Vagina (tissue), 2 donors: ENCODE measurements around the gene MIER1.

Experiments
- CTCF ChIP-seq, 3 experiments: fragments of 450-650 bp in 2 of 3; fragments of 200-600 bp in 1 of 3; sonication (generic) in 1 of 3; IDR thresholded peaks; one replicate each; pipeline ENCODE4 v1.5.1; 2017 to 2019; ENCODE audit warnings: antibody characterized with exemption in 3 of 3, mild to moderate bottlenecking in 2 of 3, moderate library complexity in 2 of 3
- POLR2A ChIP-seq, 2 donors: fragments of 450-650 bp; IDR thresholded peaks; one replicate each; pipeline ENCODE4 v1.6.1; 2017; ENCODE audit warnings: antibody characterized with exemption in 2 of 2, mild to moderate bottlenecking in 2 of 2, moderate library complexity in 2 of 2
- POLR2AphosphoS5 ChIP-seq, 2 donors: sonication (generic); formaldehyde crosslinking; IDR thresholded peaks; one replicate each; pipeline ENCODE4 v1.9.0; 2017; ENCODE audit warnings: antibody characterized with exemption in 2 of 2, mild to moderate bottlenecking in 2 of 2, low read depth in 1 of 2; ENCODE audit not compliant: insufficient read depth in 1 of 2

- TF ChIP-seq CTCF (IDR thresholded peaks at IDR 0.05) (no peak), POLR2AphosphoS5 (IDR thresholded peaks at IDR 0.05; ENCODE audit: insufficient read depth in 1 of 2, low read depth in 1 of 2) (no peak), POLR2A (IDR thresholded peaks at IDR 0.05) (no peak)
Observed at GRCh38 chr1:66919063-66919462, 5.7 kb upstream of the MIER1 start.
